BJ (cell line): Measurements from ENCODE around the gene TYW5. TPM values are rescaled to one million over a fixed set of nuclear protein-coding genes. Genes with fewer than 3 reads are reported as not detected.
A peak's percentile ranks its signal among the peaks of the same experiment; 100 is the strongest.

ENCODE experiments used
- CTCF ChIA-PET: fragments of 350-600 bp; formaldehyde crosslinking; extraction: SDS; loops from one replicate; lab custom pipeline; 2021; ENCODE audit warnings: antibody characterized with exemption, inconsistent platforms; lab: Yijun Ruan, JAX
- POLR2A ChIA-PET: fragments of 300-600 bp; sonication (Branson Sonifier 250); formaldehyde crosslinking; extraction: SDS; loops from one replicate; lab custom pipeline; 2021; ENCODE audit warnings: antibody characterized with exemption; lab: Charles Lee
- DNase-seq: peaks from one replicate; pipeline ENCODE4 v3.0.0-alpha.2; 2011; ENCODE audit warnings: low read depth
- H3K27me3 ChIP-seq: 2 replicates; pipeline ENCODE4 v1.6.0; 2011; ENCODE audit warnings: low read length; ENCODE audit not compliant: control insufficient read depth, insufficient read depth
- H3K36me3 ChIP-seq: 2 replicates; pipeline ENCODE4 v1.5.1; 2011; ENCODE audit warnings: low read length; ENCODE audit not compliant: control insufficient read depth, insufficient read depth
- H3K4me3 ChIP-seq: 2 replicates; pipeline ENCODE4 v1.5.1; 2011; ENCODE audit warnings: low read depth, mild to moderate bottlenecking, control low read depth, low read length
- polyA plus RNA-seq: library from polyadenylated mRNA; depleted of rRNA; stranded (reverse); fragments of >200 nt; gene quantifications from 2 replicates; pipeline ENCODE4 v1.2.3, GENCODE V29; 2011
- TF ChIP-seq, protein P1 (sequence below): IDR thresholded peaks from 2 replicates; pipeline ENCODE4 v1.5.1; 2011; ENCODE audit warnings: low read depth, mild to moderate bottlenecking, control low read depth, inconsistent platforms, low read length, moderate library complexity; ENCODE audit not compliant: insufficient read depth

Gene TYW5
- polyA plus RNA-seq, 1 experiment, result 2.9 TPM

DNA sequence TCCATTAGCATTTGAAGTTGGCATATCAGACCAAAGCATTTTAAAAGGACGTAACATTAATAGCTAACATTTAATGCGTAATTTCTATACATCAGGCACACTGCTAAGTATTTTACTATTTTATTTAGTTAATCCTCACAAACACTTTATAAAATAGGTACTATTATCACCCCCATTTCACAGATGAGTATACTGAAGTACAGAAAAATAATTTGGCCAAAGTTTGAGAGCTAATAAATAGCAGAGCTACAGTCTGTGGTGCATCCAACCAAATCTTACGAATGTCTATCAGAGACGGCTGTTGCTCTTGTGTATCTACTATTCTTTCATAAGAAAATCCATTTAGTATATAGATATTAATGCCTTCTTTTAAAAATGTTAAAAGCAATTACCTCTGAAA, 11.9 kb downstream of the TYW5 start:
- TF ChIP-seq, protein P1, sequence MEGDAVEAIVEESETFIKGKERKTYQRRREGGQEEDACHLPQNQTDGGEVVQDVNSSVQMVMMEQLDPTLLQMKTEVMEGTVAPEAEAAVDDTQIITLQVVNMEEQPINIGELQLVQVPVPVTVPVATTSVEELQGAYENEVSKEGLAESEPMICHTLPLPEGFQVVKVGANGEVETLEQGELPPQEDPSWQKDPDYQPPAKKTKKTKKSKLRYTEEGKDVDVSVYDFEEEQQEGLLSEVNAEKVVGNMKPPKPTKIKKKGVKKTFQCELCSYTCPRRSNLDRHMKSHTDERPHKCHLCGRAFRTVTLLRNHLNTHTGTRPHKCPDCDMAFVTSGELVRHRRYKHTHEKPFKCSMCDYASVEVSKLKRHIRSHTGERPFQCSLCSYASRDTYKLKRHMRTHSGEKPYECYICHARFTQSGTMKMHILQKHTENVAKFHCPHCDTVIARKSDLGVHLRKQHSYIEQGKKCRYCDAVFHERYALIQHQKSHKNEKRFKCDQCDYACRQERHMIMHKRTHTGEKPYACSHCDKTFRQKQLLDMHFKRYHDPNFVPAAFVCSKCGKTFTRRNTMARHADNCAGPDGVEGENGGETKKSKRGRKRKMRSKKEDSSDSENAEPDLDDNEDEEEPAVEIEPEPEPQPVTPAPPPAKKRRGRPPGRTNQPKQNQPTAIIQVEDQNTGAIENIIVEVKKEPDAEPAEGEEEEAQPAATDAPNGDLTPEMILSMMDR, result no peak
- H3K27me3 ChIP-seq, result no peaks in the 10 kb centered on the region
- peaks cover 3% of the 10 kb centered on the region; the same call in 1 of the 2 replicates for H3K36me3 ChIP-seq
- H3K4me3 ChIP-seq, result no peak overlapping the region
- CTCF ChIA-PET, result interaction anchor here (1.0 kb wide), 2 partner anchors 10 to 11 kb away, joined by 3 to 7 read pairs; no protein-coding TSS in a partner anchor
- POLR2A ChIA-PET, result no interaction called here
- no peak for DNase-seq

DNA sequence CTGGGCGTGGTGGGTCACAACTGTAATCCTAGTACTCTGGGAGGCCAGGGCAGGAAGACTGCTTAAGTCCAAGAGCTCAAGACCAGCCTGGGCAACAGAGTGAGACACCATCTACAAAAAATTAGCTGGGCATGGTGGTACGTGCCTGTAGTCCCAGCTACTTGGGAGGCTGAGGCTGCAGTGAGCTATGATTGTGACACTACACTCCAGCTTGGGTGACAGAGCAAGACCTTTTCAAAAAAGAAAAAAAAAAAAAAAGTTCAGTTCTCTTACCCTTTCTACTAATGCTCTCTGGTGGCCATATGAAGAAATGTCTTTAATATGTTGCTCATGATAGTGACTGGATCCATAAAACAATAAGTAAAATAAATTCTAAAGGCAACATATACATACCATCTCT, 14.9 kb downstream of the TYW5 start:
- TF ChIP-seq, protein P1, result peak; percentile 27; the same call in 1 of the 2 replicates
- peaks cover 1% of the 10 kb centered on the region for H3K36me3 ChIP-seq
- no peaks in the 10 kb centered on the region for H3K27me3 ChIP-seq
- no peak overlapping the region for H3K4me3 ChIP-seq
- CTCF ChIA-PET, result interaction anchor here (1.3 to 2.6 kb wide), 5 partner anchors 13 to 236 kb away, joined by 3 to 7 read pairs (median 5); no protein-coding TSS in a partner anchor
- DNase-seq, result no peak
- POLR2A ChIA-PET, result no interaction called here

- ChIA-PET POLR2A (no interaction called here), CTCF (interaction anchor here (0.6 kb wide), 1 partner anchor 460 kb away, joined by 4 read pairs; no protein-coding TSS in a partner anchor)
- Histone ChIP-seq H3K4me3 (no peak overlapping the region), H3K36me3 (peaks cover 3% of the 10 kb centered on the region), H3K27me3 (no peaks in the 10 kb centered on the region)
- TF ChIP-seq, protein P1, result no peak
- DNase-seq, result no peak
These were observed 18.7 kb downstream of the TYW5 start for GRCh38 chr2:199936554-199936953.

DNA sequence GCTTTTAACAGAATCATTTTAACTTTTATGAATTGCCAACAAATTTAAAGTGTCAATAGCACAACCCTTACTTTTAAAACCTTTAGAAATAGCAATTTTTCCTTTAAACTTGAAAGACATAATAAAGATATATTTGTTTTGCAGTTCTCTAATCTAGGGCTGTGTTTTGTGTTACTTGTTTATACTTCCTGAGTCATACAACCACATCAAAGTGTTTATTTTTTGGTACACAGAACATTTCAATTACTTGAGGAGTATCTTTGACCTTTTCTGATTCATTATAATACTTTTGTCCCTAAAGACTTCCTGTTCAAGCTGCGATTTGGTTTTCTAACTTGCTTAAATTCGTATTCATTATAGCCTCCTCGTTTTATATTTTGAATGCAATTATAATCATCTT, 21.8 kb downstream of the TYW5 start:
- peaks cover 2% of the 10 kb centered on the region; the same call in 1 of the 2 replicates for H3K36me3 ChIP-seq

DNA sequence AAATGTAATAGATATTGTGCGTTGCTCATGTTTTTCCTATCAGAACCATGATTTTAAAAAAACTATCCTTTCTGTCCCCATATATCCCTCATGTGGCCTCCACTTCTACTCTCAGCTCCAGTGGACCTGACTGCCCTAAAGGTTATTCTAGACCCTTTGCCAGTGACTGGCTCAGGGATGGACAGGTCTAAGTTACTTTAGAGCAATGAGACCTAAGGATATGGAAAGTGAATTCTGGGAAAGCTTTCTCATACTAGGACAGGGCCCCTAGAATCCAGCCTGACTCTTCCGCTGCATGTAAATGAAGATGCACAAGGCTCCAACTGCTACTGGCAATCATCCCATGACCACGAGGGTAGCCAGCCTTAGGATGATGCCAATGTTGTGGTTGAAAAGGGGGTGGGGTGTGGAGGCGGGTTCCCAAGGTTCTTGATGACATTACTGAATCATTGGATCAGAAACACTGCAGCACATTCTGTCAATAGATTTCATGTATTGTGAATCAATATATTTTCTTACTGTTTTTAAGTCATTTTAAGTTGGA, 22.9 kb downstream of the TYW5 start:
- peaks cover 2% of the 10 kb centered on the region; the same call in 1 of the 2 replicates for H3K36me3 ChIP-seq
- H3K4me3 ChIP-seq, result no peak overlapping the region
- TF ChIP-seq, protein P1, result no peak
- CTCF ChIA-PET, result no interaction called here
- POLR2A ChIA-PET, result no interaction called here
- no peak for DNase-seq
- no peaks in the 10 kb centered on the region for H3K27me3 ChIP-seq

More for the DNA sequence above, 21.8 kb downstream of the TYW5 start:
- Histone ChIP-seq H3K27me3 (no peaks in the 10 kb centered on the region), H3K4me3 (no peak overlapping the region)
- DNase-seq, result no peak
- ChIA-PET POLR2A (interaction anchor here (0.6 kb wide), 1 partner anchor 340 kb away, joined by 4 read pairs; no protein-coding TSS in a partner anchor), CTCF (interaction anchor here (0.6 to 1.5 kb wide), 3 partner anchors 10 to 1816 kb away, joined by 3 to 7 read pairs (median 6); no protein-coding TSS in a partner anchor)
- TF ChIP-seq, protein P1, result no peak
